ENCODE data around the gene FCRL2.

DNA sequence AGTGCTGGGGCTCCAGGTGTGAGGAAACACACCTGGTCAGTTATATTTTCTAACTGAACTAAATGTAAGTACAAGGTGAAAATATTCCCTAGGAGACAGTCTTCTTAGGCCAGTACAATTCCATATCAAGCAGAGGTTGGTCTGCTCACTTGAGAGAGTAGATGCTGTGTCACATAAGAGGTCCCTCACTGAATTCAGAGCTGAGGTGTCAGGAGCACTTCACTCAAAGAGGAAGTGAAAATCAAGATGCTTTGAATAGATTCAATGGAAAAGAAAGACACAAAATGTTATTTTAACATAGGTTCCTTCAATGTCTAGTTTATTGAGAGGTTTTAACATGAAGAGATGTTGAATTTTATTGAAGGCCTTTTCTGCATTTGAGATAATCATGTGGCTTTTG, 72.1 kb downstream of the FCRL2 start:
- TF ChIP-seq, protein P1, sequence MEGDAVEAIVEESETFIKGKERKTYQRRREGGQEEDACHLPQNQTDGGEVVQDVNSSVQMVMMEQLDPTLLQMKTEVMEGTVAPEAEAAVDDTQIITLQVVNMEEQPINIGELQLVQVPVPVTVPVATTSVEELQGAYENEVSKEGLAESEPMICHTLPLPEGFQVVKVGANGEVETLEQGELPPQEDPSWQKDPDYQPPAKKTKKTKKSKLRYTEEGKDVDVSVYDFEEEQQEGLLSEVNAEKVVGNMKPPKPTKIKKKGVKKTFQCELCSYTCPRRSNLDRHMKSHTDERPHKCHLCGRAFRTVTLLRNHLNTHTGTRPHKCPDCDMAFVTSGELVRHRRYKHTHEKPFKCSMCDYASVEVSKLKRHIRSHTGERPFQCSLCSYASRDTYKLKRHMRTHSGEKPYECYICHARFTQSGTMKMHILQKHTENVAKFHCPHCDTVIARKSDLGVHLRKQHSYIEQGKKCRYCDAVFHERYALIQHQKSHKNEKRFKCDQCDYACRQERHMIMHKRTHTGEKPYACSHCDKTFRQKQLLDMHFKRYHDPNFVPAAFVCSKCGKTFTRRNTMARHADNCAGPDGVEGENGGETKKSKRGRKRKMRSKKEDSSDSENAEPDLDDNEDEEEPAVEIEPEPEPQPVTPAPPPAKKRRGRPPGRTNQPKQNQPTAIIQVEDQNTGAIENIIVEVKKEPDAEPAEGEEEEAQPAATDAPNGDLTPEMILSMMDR (tag by site-specific recombination; IDR thresholded peaks at IDR 0.05) = no peak
- TF ChIP-seq ZNF621 (tag by site-specific recombination; IDR thresholded peaks at IDR 0.05) = no peak
- TF ChIP-seq PBX3 (CRISPR knock-in tag; IDR thresholded peaks at IDR 0.05) = no peak
- no peak for TF ChIP-seq ZNF626 (tag by site-specific recombination; IDR thresholded peaks at IDR 0.05)
- no peak for TF ChIP-seq ZFP41 (tag by site-specific recombination; IDR thresholded peaks at IDR 0.05; ENCODE audit: borderline replicate concordance)
- no peak for TF ChIP-seq YY2 (tag by site-specific recombination; IDR thresholded peaks at IDR 0.05)
- no peak for TF ChIP-seq ZNF548 (tag by site-specific recombination; IDR thresholded peaks at IDR 0.05)
- no peak for TF ChIP-seq ZNF19 (tag by site-specific recombination; IDR thresholded peaks at IDR 0.05; ENCODE audit: low read depth)

All from HEK293 (cell line).